WTC11 (cell line): ENCODE data around the gene ESRRA. TPM values are rescaled to one million over a fixed set of nuclear protein-coding genes. Genes with fewer than 3 reads are reported as not detected.
A peak's percentile ranks its signal among the peaks of the same experiment; 100 is the strongest.

Experiments
- ATAC-seq: fragments of 200-7000 bp; cut with Tn5 transposase; 2 replicates; pipeline ENCODE4 v1.10.0; 2021; ENCODE audit warnings: mild to moderate bottlenecking, moderate library complexity
- CTCF ChIA-PET: fragments of 300-600 bp; sonication (Branson Sonifier 250); formaldehyde crosslinking; loops from one replicate; lab custom pipeline; 2021; ENCODE audit warnings: antibody characterized with exemption; lab: Charles Lee
- POLR2A ChIA-PET: fragments of 350-600 bp; sonication (Branson Sonifier 250); formaldehyde crosslinking; loops from one replicate; lab custom pipeline; 2021; ENCODE audit warnings: antibody characterized with exemption; lab: Charles Lee
- DNase-seq: peaks from one replicate; pipeline ENCODE4 v3.0.0; 2021; ENCODE audit warnings: low spot score
- H3K27ac Mint-ChIP-seq: 2 replicates; pipeline ENCODE4 v1.8.0; 2021; ENCODE audit warnings: mixed read lengths
- H3K27me3 Mint-ChIP-seq: 2 replicates; pipeline ENCODE4 v1.8.0; 2021; ENCODE audit warnings: low read depth, mild to moderate bottlenecking, moderate library complexity, mixed read lengths
- H3K36me3 Mint-ChIP-seq: 2 replicates; pipeline ENCODE4 v1.8.0; 2021; ENCODE audit warnings: mixed read lengths
- H3K4me1 Mint-ChIP-seq: 2 replicates; pipeline ENCODE4 v1.8.0; 2022; ENCODE audit warnings: mixed read lengths
- H3K4me3 Mint-ChIP-seq: 2 replicates; pipeline ENCODE4 v1.8.0; 2021; ENCODE audit warnings: mild to moderate bottlenecking, moderate library complexity, mixed read lengths
- H3K9me3 Mint-ChIP-seq: 2 replicates; pipeline ENCODE4 v1.8.0; 2021; ENCODE audit warnings: mixed read lengths
- CREM ChIP-seq: sonication (generic); formaldehyde crosslinking; IDR thresholded peaks from 2 replicates; pipeline ENCODE4 v1.8.1; 2022; ENCODE audit warnings: mild to moderate bottlenecking, missing genetic modification reagents, moderate library complexity
- E2F4 ChIP-seq: sonication (generic); formaldehyde crosslinking; IDR thresholded peaks from 2 replicates; pipeline ENCODE4 v1.8.1; 2022; ENCODE audit warnings: low read depth, mild to moderate bottlenecking, moderate library complexity, missing genetic modification reagents, borderline replicate concordance
- EMX1 ChIP-seq: fragments of 250-450 bp; sonication (Bioruptor Pico); IDR thresholded peaks from 2 replicates; pipeline ENCODE4 v1.8.0; 2021; ENCODE audit warnings: mild to moderate bottlenecking
- HMGXB4 ChIP-seq: sonication (generic); formaldehyde crosslinking; IDR thresholded peaks from 2 replicates; pipeline ENCODE4 v1.8.1; 2023; ENCODE audit warnings: mild to moderate bottlenecking, moderate library complexity, missing genetic modification reagents
- JUN ChIP-seq: sonication (generic); formaldehyde crosslinking; IDR thresholded peaks from 2 replicates; pipeline ENCODE4 v1.8.0; 2023; ENCODE audit warnings: mild to moderate bottlenecking, missing genetic modification reagents
- MYBL2 ChIP-seq: sonication (generic); formaldehyde crosslinking; IDR thresholded peaks from 2 replicates; pipeline ENCODE4 v1.8.1; 2023; ENCODE audit warnings: mild to moderate bottlenecking, moderate library complexity, missing genetic modification reagents
- NR2C2 ChIP-seq: sonication (generic); formaldehyde crosslinking; IDR thresholded peaks from 2 replicates; pipeline ENCODE4 v1.8.0; 2022; ENCODE audit warnings: mild to moderate bottlenecking, missing genetic modification reagents
- PRDM15 ChIP-seq: sonication (generic); formaldehyde crosslinking; IDR thresholded peaks from 2 replicates; pipeline ENCODE4 v1.8.0; 2022; ENCODE audit warnings: missing genetic modification reagents
- SP1 ChIP-seq: sonication (generic); formaldehyde crosslinking; conservative IDR thresholded peaks from 2 replicates; pipeline ENCODE4 v1.8.1; 2022; ENCODE audit warnings: missing genetic modification reagents
- TEAD1 ChIP-seq: sonication (generic); formaldehyde crosslinking; IDR thresholded peaks from 2 replicates; pipeline ENCODE4 v1.8.0; 2022; ENCODE audit warnings: mild to moderate bottlenecking, missing genetic modification reagents
- USF1 ChIP-seq: sonication (generic); formaldehyde crosslinking; IDR thresholded peaks from 2 replicates; pipeline ENCODE4 v1.8.0; 2022; ENCODE audit warnings: mild to moderate bottlenecking, missing genetic modification reagents
- USF2 ChIP-seq: sonication (generic); formaldehyde crosslinking; IDR thresholded peaks from 2 replicates; pipeline ENCODE4 v1.8.1; 2023; ENCODE audit warnings: mild to moderate bottlenecking, missing genetic modification reagents, moderate library complexity
- ZNF121 ChIP-seq: sonication (generic); formaldehyde crosslinking; IDR thresholded peaks from 2 replicates; pipeline ENCODE4 v1.8.0; 2023; ENCODE audit warnings: missing genetic modification reagents
- ZNF281 ChIP-seq: sonication (generic); formaldehyde crosslinking; IDR thresholded peaks from 2 replicates; pipeline ENCODE4 v1.8.0; 2023; ENCODE audit warnings: mild to moderate bottlenecking, missing genetic modification reagents
- total RNA-seq: library from RNA; stranded (reverse); gene quantifications from 3 replicates; pipeline ENCODE4 v1.2.3, GENCODE V29; 2021
- TF ChIP-seq, protein P1 (sequence below): sonication (generic); formaldehyde crosslinking; IDR thresholded peaks from 2 replicates; pipeline ENCODE4 v1.8.0; 2022; ENCODE audit warnings: mild to moderate bottlenecking, missing genetic modification reagents
- TF ChIP-seq, protein P2 (sequence below): sonication (generic); formaldehyde crosslinking; IDR thresholded peaks from 2 replicates; pipeline ENCODE4 v1.8.0; 2023; ENCODE audit warnings: missing genetic modification reagents
- TF ChIP-seq, protein P3 (sequence below): sonication (generic); formaldehyde crosslinking; IDR thresholded peaks from 2 replicates; pipeline ENCODE4 v1.8.0; 2023; ENCODE audit warnings: missing genetic modification reagents, mild to moderate bottlenecking, borderline replicate concordance

The ESRRA gene
- total RNA-seq, 1 experiment from 2014 or later: 81.9 TPM

GRCh38 chr11:64305691-64306562 lies 603 bp downstream of the ESRRA start:
- H3K4me1 Mint-ChIP-seq: peaks cover 14% of the 10 kb centered on the region
- CTCF ChIA-PET: interaction anchor here (1.2 to 5.6 kb wide), 10 partner anchors 12 to 55 kb away, joined by 3 to 151 read pairs (median 34); partner anchors contain the start of genes BAD, GPR137, KCNK4 and PLCB3
- H3K27ac Mint-ChIP-seq: peak overlapping the region; percentile 77
- ATAC-seq (peak; percentile 31), DNase-seq (peak; percentile 77)
- H3K27me3 Mint-ChIP-seq: peaks cover 11% of the 10 kb centered on the region
- POLR2A ChIA-PET: interaction anchor here (2.1 to 2.6 kb wide), 2 partner anchors 12 to 34 kb away, joined by 15 to 25 read pairs; partner anchors contain the start of genes PRDX5 and TRMT112
- H3K36me3 Mint-ChIP-seq: peaks cover 4% of the 10 kb centered on the region
- peak overlapping the region; percentile 90 for H3K4me3 Mint-ChIP-seq
- no peaks in the 10 kb centered on the region for H3K9me3 Mint-ChIP-seq
- TF ChIP-seq NR2C2 (CRISPR knock-in tag) (peak; percentile 90), CREM (0 out of 2 replicates have a peak, but pooled peaks have one; percentile 39), E2F4 (CRISPR knock-in tag) (no peak), USF2 (CRISPR knock-in tag) (peak; percentile 72), TEAD1 (CRISPR knock-in tag) (peak; percentile 65), JUN (0 out of 2 replicates have a peak, but pooled peaks have one; percentile 22), PRDM15 (CRISPR knock-in tag) (peak; percentile 74), ZNF121 (CRISPR knock-in tag) (no peak), HMGXB4 (peak; percentile 84), SP1 (CRISPR knock-in tag) (peak; percentile 40; the same call in 1 of the 2 replicates), MYBL2 (CRISPR knock-in tag) (peak; percentile 24; the same call in 1 of the 2 replicates), EMX1 (CRISPR knock-in tag) (no peak), ZNF281 (CRISPR knock-in tag) (0 out of 2 replicates have a peak, but pooled peaks have one; percentile 49), USF1 (CRISPR knock-in tag) (peak; percentile 79)
- TF ChIP-seq, protein P1, sequence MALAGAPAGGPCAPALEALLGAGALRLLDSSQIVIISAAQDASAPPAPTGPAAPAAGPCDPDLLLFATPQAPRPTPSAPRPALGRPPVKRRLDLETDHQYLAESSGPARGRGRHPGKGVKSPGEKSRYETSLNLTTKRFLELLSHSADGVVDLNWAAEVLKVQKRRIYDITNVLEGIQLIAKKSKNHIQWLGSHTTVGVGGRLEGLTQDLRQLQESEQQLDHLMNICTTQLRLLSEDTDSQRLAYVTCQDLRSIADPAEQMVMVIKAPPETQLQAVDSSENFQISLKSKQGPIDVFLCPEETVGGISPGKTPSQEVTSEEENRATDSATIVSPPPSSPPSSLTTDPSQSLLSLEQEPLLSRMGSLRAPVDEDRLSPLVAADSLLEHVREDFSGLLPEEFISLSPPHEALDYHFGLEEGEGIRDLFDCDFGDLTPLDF: no peak
- TF ChIP-seq, protein P2, sequence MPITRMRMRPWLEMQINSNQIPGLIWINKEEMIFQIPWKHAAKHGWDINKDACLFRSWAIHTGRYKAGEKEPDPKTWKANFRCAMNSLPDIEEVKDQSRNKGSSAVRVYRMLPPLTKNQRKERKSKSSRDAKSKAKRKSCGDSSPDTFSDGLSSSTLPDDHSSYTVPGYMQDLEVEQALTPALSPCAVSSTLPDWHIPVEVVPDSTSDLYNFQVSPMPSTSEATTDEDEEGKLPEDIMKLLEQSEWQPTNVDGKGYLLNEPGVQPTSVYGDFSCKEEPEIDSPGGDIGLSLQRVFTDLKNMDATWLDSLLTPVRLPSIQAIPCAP (CRISPR knock-in tag): 0 out of 2 replicates have a peak, but pooled peaks have one; percentile 49
- TF ChIP-seq, protein P3, sequence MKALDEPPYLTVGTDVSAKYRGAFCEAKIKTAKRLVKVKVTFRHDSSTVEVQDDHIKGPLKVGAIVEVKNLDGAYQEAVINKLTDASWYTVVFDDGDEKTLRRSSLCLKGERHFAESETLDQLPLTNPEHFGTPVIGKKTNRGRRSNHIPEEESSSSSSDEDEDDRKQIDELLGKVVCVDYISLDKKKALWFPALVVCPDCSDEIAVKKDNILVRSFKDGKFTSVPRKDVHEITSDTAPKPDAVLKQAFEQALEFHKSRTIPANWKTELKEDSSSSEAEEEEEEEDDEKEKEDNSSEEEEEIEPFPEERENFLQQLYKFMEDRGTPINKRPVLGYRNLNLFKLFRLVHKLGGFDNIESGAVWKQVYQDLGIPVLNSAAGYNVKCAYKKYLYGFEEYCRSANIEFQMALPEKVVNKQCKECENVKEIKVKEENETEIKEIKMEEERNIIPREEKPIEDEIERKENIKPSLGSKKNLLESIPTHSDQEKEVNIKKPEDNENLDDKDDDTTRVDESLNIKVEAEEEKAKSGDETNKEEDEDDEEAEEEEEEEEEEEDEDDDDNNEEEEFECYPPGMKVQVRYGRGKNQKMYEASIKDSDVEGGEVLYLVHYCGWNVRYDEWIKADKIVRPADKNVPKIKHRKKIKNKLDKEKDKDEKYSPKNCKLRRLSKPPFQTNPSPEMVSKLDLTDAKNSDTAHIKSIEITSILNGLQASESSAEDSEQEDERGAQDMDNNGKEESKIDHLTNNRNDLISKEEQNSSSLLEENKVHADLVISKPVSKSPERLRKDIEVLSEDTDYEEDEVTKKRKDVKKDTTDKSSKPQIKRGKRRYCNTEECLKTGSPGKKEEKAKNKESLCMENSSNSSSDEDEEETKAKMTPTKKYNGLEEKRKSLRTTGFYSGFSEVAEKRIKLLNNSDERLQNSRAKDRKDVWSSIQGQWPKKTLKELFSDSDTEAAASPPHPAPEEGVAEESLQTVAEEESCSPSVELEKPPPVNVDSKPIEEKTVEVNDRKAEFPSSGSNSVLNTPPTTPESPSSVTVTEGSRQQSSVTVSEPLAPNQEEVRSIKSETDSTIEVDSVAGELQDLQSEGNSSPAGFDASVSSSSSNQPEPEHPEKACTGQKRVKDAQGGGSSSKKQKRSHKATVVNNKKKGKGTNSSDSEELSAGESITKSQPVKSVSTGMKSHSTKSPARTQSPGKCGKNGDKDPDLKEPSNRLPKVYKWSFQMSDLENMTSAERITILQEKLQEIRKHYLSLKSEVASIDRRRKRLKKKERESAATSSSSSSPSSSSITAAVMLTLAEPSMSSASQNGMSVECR (CRISPR knock-in tag): peak; percentile 38; the same call in 1 of the 2 replicates
